ENCODE measurements around the gene BFSP2. TPM values are rescaled to one million over a fixed set of nuclear protein-coding genes. Genes with fewer than 3 reads are reported as not detected.

The BFSP2 gene
- total and polyA plus RNA-seq, 2 of the 13 experiments (the other 11 are each of a cell fraction or from before 2014, with no cell fraction given): not detected

DNA sequence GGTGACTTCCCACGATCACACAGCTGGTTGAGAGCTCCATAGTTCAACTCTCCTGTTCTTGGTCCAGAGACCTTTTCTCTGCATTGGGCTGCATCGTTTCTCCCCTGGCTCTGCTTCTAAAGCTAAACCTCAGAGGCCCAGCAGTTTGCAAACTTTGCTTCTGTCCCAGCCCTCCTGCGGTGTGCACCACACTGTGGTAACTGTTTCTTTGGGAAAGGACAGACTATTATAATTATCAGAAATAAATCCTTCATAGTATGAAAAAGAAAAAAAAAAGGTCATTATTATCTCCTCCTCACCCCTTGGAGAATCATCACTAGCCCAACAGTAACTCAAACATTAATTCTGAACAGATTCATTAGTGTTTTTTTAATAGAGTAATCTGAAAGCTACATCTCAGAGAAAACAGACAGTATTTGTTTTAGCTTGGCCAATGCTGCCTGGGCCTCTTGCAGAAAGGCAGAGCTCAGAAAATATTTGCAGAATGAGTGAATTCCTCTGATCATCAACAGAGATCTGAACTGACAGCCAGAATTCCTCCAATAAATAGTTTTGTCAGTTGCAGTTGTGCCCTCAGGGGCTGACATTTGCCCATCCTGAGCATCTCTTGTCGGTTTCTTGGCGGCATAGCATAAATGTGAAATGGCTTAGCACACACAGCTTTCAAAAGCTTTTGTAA, 52.9 kb downstream of the BFSP2 start (continued):
- TF ChIP-seq, protein P1, sequence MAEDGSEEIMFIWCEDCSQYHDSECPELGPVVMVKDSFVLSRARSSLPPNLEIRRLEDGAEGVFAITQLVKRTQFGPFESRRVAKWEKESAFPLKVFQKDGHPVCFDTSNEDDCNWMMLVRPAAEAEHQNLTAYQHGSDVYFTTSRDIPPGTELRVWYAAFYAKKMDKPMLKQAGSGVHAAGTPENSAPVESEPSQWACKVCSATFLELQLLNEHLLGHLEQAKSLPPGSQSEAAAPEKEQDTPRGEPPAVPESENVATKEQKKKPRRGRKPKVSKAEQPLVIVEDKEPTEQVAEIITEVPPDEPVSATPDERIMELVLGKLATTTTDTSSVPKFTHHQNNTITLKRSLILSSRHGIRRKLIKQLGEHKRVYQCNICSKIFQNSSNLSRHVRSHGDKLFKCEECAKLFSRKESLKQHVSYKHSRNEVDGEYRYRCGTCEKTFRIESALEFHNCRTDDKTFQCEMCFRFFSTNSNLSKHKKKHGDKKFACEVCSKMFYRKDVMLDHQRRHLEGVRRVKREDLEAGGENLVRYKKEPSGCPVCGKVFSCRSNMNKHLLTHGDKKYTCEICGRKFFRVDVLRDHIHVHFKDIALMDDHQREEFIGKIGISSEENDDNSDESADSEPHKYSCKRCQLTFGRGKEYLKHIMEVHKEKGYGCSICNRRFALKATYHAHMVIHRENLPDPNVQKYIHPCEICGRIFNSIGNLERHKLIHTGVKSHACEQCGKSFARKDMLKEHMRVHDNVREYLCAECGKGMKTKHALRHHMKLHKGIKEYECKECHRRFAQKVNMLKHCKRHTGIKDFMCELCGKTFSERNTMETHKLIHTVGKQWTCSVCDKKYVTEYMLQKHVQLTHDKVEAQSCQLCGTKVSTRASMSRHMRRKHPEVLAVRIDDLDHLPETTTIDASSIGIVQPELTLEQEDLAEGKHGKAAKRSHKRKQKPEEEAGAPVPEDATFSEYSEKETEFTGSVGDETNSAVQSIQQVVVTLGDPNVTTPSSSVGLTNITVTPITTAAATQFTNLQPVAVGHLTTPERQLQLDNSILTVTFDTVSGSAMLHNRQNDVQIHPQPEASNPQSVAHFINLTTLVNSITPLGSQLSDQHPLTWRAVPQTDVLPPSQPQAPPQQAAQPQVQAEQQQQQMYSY (CRISPR knock-in tag; IDR thresholded peaks at IDR 0.05): no peak
- peak; percentile 44; the same call in 1 of the 2 replicates for TF ChIP-seq GATAD2A (CRISPR knock-in tag; IDR thresholded peaks at IDR 0.05)
- TF ChIP-seq, protein P2, sequence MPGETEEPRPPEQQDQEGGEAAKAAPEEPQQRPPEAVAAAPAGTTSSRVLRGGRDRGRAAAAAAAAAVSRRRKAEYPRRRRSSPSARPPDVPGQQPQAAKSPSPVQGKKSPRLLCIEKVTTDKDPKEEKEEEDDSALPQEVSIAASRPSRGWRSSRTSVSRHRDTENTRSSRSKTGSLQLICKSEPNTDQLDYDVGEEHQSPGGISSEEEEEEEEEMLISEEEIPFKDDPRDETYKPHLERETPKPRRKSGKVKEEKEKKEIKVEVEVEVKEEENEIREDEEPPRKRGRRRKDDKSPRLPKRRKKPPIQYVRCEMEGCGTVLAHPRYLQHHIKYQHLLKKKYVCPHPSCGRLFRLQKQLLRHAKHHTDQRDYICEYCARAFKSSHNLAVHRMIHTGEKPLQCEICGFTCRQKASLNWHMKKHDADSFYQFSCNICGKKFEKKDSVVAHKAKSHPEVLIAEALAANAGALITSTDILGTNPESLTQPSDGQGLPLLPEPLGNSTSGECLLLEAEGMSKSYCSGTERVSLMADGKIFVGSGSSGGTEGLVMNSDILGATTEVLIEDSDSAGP (CRISPR knock-in tag; IDR thresholded peaks at IDR 0.05; ENCODE audit: borderline replicate concordance): no peak
- TF ChIP-seq, protein P3, sequence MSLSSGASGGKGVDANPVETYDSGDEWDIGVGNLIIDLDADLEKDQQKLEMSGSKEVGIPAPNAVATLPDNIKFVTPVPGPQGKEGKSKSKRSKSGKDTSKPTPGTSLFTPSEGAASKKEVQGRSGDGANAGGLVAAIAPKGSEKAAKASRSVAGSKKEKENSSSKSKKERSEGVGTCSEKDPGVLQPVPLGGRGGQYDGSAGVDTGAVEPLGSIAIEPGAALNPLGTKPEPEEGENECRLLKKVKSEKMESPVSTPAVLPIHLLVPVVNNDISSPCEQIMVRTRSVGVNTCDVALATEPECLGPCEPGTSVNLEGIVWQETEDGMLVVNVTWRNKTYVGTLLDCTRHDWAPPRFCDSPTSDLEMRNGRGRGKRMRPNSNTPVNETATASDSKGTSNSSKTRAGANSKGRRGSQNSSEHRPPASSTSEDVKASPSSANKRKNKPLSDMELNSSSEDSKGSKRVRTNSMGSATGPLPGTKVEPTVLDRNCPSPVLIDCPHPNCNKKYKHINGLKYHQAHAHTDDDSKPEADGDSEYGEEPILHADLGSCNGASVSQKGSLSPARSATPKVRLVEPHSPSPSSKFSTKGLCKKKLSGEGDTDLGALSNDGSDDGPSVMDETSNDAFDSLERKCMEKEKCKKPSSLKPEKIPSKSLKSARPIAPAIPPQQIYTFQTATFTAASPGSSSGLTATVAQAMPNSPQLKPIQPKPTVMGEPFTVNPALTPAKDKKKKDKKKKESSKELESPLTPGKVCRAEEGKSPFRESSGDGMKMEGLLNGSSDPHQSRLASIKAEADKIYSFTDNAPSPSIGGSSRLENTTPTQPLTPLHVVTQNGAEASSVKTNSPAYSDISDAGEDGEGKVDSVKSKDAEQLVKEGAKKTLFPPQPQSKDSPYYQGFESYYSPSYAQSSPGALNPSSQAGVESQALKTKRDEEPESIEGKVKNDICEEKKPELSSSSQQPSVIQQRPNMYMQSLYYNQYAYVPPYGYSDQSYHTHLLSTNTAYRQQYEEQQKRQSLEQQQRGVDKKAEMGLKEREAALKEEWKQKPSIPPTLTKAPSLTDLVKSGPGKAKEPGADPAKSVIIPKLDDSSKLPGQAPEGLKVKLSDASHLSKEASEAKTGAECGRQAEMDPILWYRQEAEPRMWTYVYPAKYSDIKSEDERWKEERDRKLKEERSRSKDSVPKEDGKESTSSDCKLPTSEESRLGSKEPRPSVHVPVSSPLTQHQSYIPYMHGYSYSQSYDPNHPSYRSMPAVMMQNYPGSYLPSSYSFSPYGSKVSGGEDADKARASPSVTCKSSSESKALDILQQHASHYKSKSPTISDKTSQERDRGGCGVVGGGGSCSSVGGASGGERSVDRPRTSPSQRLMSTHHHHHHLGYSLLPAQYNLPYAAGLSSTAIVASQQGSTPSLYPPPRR (CRISPR knock-in tag; IDR thresholded peaks at IDR 0.05; ENCODE audit: borderline replicate concordance): peak; percentile 50; the same call in 1 of the 2 replicates
- 0 out of 2 replicates have a peak, but pooled peaks have one; percentile 23 for TF ChIP-seq DPF2 (CRISPR knock-in tag; IDR thresholded peaks at IDR 0.05; ENCODE audit: borderline replicate concordance, low read depth)
- TF ChIP-seq NFIC (IDR thresholded peaks at IDR 0.05; ENCODE audit: low read length): peak; percentile 36; the same call in 1 of the 2 replicates
- TF ChIP-seq ZNF724P (CRISPR knock-in tag; IDR thresholded peaks at IDR 0.05; ENCODE audit: borderline replicate concordance): no peak
- no peak for TF ChIP-seq SOX13 (IDR thresholded peaks at IDR 0.05)
- TF ChIP-seq SOX13 (CRISPR knock-in tag; conservative IDR thresholded peaks at IDR 0.05 in 1 of 2, IDR thresholded peaks at IDR 0.05 in 1 of 2): peak in 1 of 2 experiments; percentile 48; a peak in 1 of 4 replicates
- peak in 1 of 2 experiments; percentile 65; a peak in 2 of 4 replicates for TF ChIP-seq EP300 (IDR thresholded peaks at IDR 0.05; ENCODE audit: low read depth in 2 of 2, low read length in 2 of 2)
- no peak for TF ChIP-seq EP300 (CRISPR knock-in tag; IDR thresholded peaks at IDR 0.05; ENCODE audit: borderline replicate concordance)
